NCI-H69 (cell line): ENCODE data around the gene HOXA11.

Experiments used
- DNase-seq: peaks from one replicate; lab custom pipeline; 2025; lab: John Stamatoyannopoulos, UW

HOXA11 gene

GRCh38 chr7:27147199-27148030 is 37.6 kb downstream of the HOXA11 start, which contains the start of gene HOXA6:
HOXA6 (minus strand) TSS chr7:27147774; CDS start chr7:27147749, 25 bp downstream.
- peak; percentile 36 for DNase-seq

GRCh38 chr7:27146491-27147198 is 38.4 kb downstream of the HOXA11 start:
- DNase-seq: no peak

GRCh38 chr7:27145914-27146412 is 39.1 kb downstream of the HOXA11 start:
- no peak for DNase-seq

- no peak for DNase-seq
These were observed 39.7 kb downstream of the HOXA11 start for GRCh38 chr7:27145165-27145913.

- no peak for DNase-seq
These were observed 40.3 kb downstream of the HOXA11 start for GRCh38 chr7:27144781-27145164.

- DNase-seq: no peak
These were observed 40.9 kb downstream of the HOXA11 start for GRCh38 chr7:27143950-27144780.

- DNase-seq: no peak
These were observed 41.7 kb downstream of the HOXA11 start, which contains the start of gene HOXA5 for GRCh38 chr7:27143023-27143949. HOXA5 (minus strand) TSS chr7:27143681; CDS start chr7:27143607, 74 bp downstream.

- DNase-seq: no peak
These were observed 42.4 kb downstream of the HOXA11 start for GRCh38 chr7:27142580-27143022.

GRCh38 chr7:27141923-27142579 is 43.0 kb downstream of the HOXA11 start:
- DNase-seq: no peak

GRCh38 chr7:27141137-27141922 is 43.7 kb downstream of the HOXA11 start:
- no peak for DNase-seq

- no peak for DNase-seq
These were observed 44.7 kb downstream of the HOXA11 start for GRCh38 chr7:27140126-27140857.

- no peak for DNase-seq
These were observed 45.5 kb downstream of the HOXA11 start for GRCh38 chr7:27139334-27140125.

GRCh38 chr7:27138985-27139333 is 46.1 kb downstream of the HOXA11 start:
- DNase-seq: no peak

GRCh38 chr7:27138472-27138871 is 46.6 kb downstream of the HOXA11 start:
- no peak for DNase-seq

- DNase-seq: no peak
These were observed 47.3 kb downstream of the HOXA11 start for GRCh38 chr7:27137640-27138315.

GRCh38 chr7:27134392-27134791 is 50.6 kb downstream of the HOXA11 start:
- DNase-seq: peak; percentile 37
